Measurements from ENCODE around the gene PRKCD. TPM values are rescaled to one million over a fixed set of nuclear protein-coding genes. Genes with fewer than 3 reads are reported as not detected.
A peak's percentile ranks its signal among the peaks of the same experiment; 100 is the strongest.

PRKCD gene
- total and polyA plus RNA-seq, 4 donors, result 16.1 to 33.4 (median 27.2) TPM

GRCh38 chr3:53158765-53159155 lies 2.2 kb upstream of the PRKCD start:
- Histone ChIP-seq H3K9me3 (ENCODE audit: control insufficient read depth, low read length) (no peaks in the 10 kb centered on the region), H3K4me3 (ENCODE audit: low read length in 2 of 2) (no peak overlapping the region), H3K27me3 (ENCODE audit: control insufficient read depth in 1 of 2, insufficient read depth in 2 of 2, low read length in 1 of 2) (no peaks in the 10 kb centered on the region), H3K36me3 (ENCODE audit: control insufficient read depth in 1 of 2, insufficient read depth in 2 of 2, low read length in 1 of 2) (no peaks in the 10 kb centered on the region), H3K27ac (ENCODE audit: low read depth in 1 of 2, low read length in 2 of 2) (no peak overlapping the region), H3K4me1 (ENCODE audit: control insufficient read depth in 1 of 2, insufficient read depth in 2 of 2, low read length in 2 of 2) (no peaks in the 10 kb centered on the region)
- no peak for ATAC-seq (ENCODE audit: low FRiP score)
- intact Hi-C loops (cut with DNase I), result no loop called here
- no peak for DNase-seq
- 91 to 93% methylated on average over 2 of the region's 2 CpGs for WGBS, 2 donors

- Histone ChIP-seq H3K4me3 (ENCODE audit: low read length in 2 of 2) (no peak overlapping the region), H3K27ac (ENCODE audit: low read depth in 1 of 2, low read length in 2 of 2) (no peak overlapping the region), H3K9me3 (ENCODE audit: control insufficient read depth, low read length) (no peaks in the 10 kb centered on the region), H3K36me3 (ENCODE audit: control insufficient read depth in 1 of 2, insufficient read depth in 2 of 2, low read length in 1 of 2) (no peaks in the 10 kb centered on the region), H3K4me1 (ENCODE audit: control insufficient read depth in 1 of 2, insufficient read depth in 2 of 2, low read length in 2 of 2) (no peaks in the 10 kb centered on the region), H3K27me3 (ENCODE audit: control insufficient read depth in 1 of 2, insufficient read depth in 2 of 2, low read length in 1 of 2) (no peaks in the 10 kb centered on the region)
- intact Hi-C loops (cut with DNase I), result loop anchor here in 1 of 2 donors (2.0 kb wide), 1 partner anchor 35 kb away; no protein-coding TSS in a partner anchor
- no peak for DNase-seq
- ATAC-seq (ENCODE audit: low FRiP score), result no peak
- 33 to 40% methylated on average over 9 of the region's 9 CpGs for WGBS, 2 donors
Observed at GRCh38 chr3:53159156-53160060, 1.6 kb upstream of the PRKCD start.

- no peaks in the 10 kb centered on the region for H3K27me3 ChIP-seq (ENCODE audit: control insufficient read depth in 1 of 2, insufficient read depth in 2 of 2, low read length in 1 of 2)
- peak overlapping the region in 1 of 2 donors; percentile 54 for H3K27ac ChIP-seq (ENCODE audit: low read depth in 1 of 2, low read length in 2 of 2)
- WGBS, 2 donors, result 19 to 21% methylated on average over 4 of the region's 4 CpGs
- intact Hi-C loops (cut with DNase I), result loop anchor here in 1 of 2 donors (2.0 kb wide), 1 partner anchor 35 kb away; no protein-coding TSS in a partner anchor
- DNase-seq, result no peak
- H3K4me3 ChIP-seq (ENCODE audit: low read length in 2 of 2), result no peak overlapping the region
- no peaks in the 10 kb centered on the region for H3K36me3 ChIP-seq (ENCODE audit: control insufficient read depth in 1 of 2, insufficient read depth in 2 of 2, low read length in 1 of 2)
- no peaks in the 10 kb centered on the region for H3K4me1 ChIP-seq (ENCODE audit: control insufficient read depth in 1 of 2, insufficient read depth in 2 of 2, low read length in 2 of 2)
- H3K9me3 ChIP-seq (ENCODE audit: control insufficient read depth, low read length), result no peaks in the 10 kb centered on the region
- ATAC-seq (ENCODE audit: low FRiP score), result no peak
Observed at GRCh38 chr3:53160061-53160659, 849 bp upstream of the PRKCD start.

- Histone ChIP-seq H3K4me1 (ENCODE audit: control insufficient read depth in 1 of 2, insufficient read depth in 2 of 2, low read length in 2 of 2) (no peaks in the 10 kb centered on the region), H3K36me3 (ENCODE audit: control insufficient read depth in 1 of 2, insufficient read depth in 2 of 2, low read length in 1 of 2) (no peaks in the 10 kb centered on the region), H3K4me3 (ENCODE audit: low read length in 2 of 2) (peak overlapping the region; percentile 87 to 88), H3K27ac (ENCODE audit: low read depth in 1 of 2, low read length in 2 of 2) (peak overlapping the region; percentile 1 to 81), H3K27me3 (ENCODE audit: control insufficient read depth in 1 of 2, insufficient read depth in 2 of 2, low read length in 1 of 2) (no peaks in the 10 kb centered on the region), H3K9me3 (ENCODE audit: control insufficient read depth, low read length) (no peaks in the 10 kb centered on the region)
- 0% methylated on average over 39 to 41 of the region's 41 CpGs for WGBS, 2 donors
- peak; percentile 76 to 86 for DNase-seq
- ATAC-seq (ENCODE audit: low FRiP score), result no peak
- intact Hi-C loops (cut with DNase I), result loop anchor here in 1 of 2 donors (2.0 kb wide), 1 partner anchor 33 kb away; no protein-coding TSS in a partner anchor
Observed at GRCh38 chr3:53161450-53161819, 426 bp downstream of the PRKCD start.

GRCh38 chr3:53161820-53162671 lies 1.0 kb downstream of the PRKCD start:
- ATAC-seq (ENCODE audit: low FRiP score), result no peak
- 7 to 18% methylated on average over 19 to 49 of the region's 49 CpGs for WGBS, 2 donors
- Histone ChIP-seq H3K4me1 (ENCODE audit: control insufficient read depth in 1 of 2, insufficient read depth in 2 of 2, low read length in 2 of 2) (no peaks in the 10 kb centered on the region), H3K36me3 (ENCODE audit: control insufficient read depth in 1 of 2, insufficient read depth in 2 of 2, low read length in 1 of 2) (no peaks in the 10 kb centered on the region), H3K27me3 (ENCODE audit: control insufficient read depth in 1 of 2, insufficient read depth in 2 of 2, low read length in 1 of 2) (no peaks in the 10 kb centered on the region), H3K27ac (ENCODE audit: low read depth in 1 of 2, low read length in 2 of 2) (peak overlapping the region; percentile 3 to 31), H3K4me3 (ENCODE audit: low read length in 2 of 2) (peak overlapping the region; percentile 87 to 88), H3K9me3 (ENCODE audit: control insufficient read depth, low read length) (no peaks in the 10 kb centered on the region)
- intact Hi-C loops (cut with DNase I), result loop anchor here in 1 of 2 donors (2.0 kb wide), 1 partner anchor 33 kb away; no protein-coding TSS in a partner anchor
- no peak for DNase-seq

GRCh38 chr3:53162672-53163443 lies 1.8 kb downstream of the PRKCD start:
- DNase-seq, result no peak
- no peaks in the 10 kb centered on the region for H3K4me1 ChIP-seq (ENCODE audit: control insufficient read depth in 1 of 2, insufficient read depth in 2 of 2, low read length in 2 of 2)
- intact Hi-C loops (cut with DNase I), result no loop called here
- ATAC-seq (ENCODE audit: low FRiP score), result no peak
- no peaks in the 10 kb centered on the region for H3K9me3 ChIP-seq (ENCODE audit: control insufficient read depth, low read length)
- H3K27ac ChIP-seq (ENCODE audit: low read depth in 1 of 2, low read length in 2 of 2), result peak overlapping the region in 1 of 2 donors; percentile 3
- WGBS, 2 donors, result 59 to 62% methylated on average over 12 of the region's 12 CpGs
- no peak overlapping the region for H3K4me3 ChIP-seq (ENCODE audit: low read length in 2 of 2)
- H3K36me3 ChIP-seq (ENCODE audit: control insufficient read depth in 1 of 2, insufficient read depth in 2 of 2, low read length in 1 of 2), result no peaks in the 10 kb centered on the region
- no peaks in the 10 kb centered on the region for H3K27me3 ChIP-seq (ENCODE audit: control insufficient read depth in 1 of 2, insufficient read depth in 2 of 2, low read length in 1 of 2)

- intact Hi-C loops (cut with DNase I), result no loop called here
- no peaks in the 10 kb centered on the region for H3K4me1 ChIP-seq (ENCODE audit: control insufficient read depth in 1 of 2, insufficient read depth in 2 of 2, low read length in 2 of 2)
- H3K27ac ChIP-seq (ENCODE audit: low read depth in 1 of 2, low read length in 2 of 2), result no peak overlapping the region
- 72 to 74% methylated on average over 6 of the region's 6 CpGs for WGBS, 2 donors
- DNase-seq, result no peak
- ATAC-seq (ENCODE audit: low FRiP score), result no peak
- H3K27me3 ChIP-seq (ENCODE audit: control insufficient read depth in 1 of 2, insufficient read depth in 2 of 2, low read length in 1 of 2), result no peaks in the 10 kb centered on the region
- no peaks in the 10 kb centered on the region for H3K36me3 ChIP-seq (ENCODE audit: control insufficient read depth in 1 of 2, insufficient read depth in 2 of 2, low read length in 1 of 2)
- no peaks in the 10 kb centered on the region for H3K9me3 ChIP-seq (ENCODE audit: control insufficient read depth, low read length)
- H3K4me3 ChIP-seq (ENCODE audit: low read length in 2 of 2), result no peak overlapping the region
Observed at GRCh38 chr3:53163444-53164387, 2.7 kb downstream of the PRKCD start.
